ENCODE data around the gene TMEM128.
"Not testable (repeated sequence)": the region's sequence is repeated elsewhere in the genome, so short reads cannot be mapped to it uniquely, and the experiment has no call there.

Gene TMEM128

GRCh38 chr4:4248029-4248884 lies at the start of gene TMEM128:
TMEM128 (minus strand) TSS chr4:4248223; CDS start chr4:4248202, 21 bp downstream.
- peak; percentile 76 to 89 for DNase-seq

- DNase-seq = no peak
These were observed 48.3 kb upstream of the TMEM128 start for GRCh38 chr4:4296283-4296846.

GRCh38 chr4:4293279-4293678 lies 45.3 kb upstream of the TMEM128 start:
- no peak for DNase-seq

- peak; percentile 67 to 80 for DNase-seq
These were observed 42.2 kb upstream of the TMEM128 start, which contains the start of the genes LYAR and ZBTB49 for GRCh38 chr4:4289941-4290850. LYAR (minus strand) TSS chr4:4290154; CDS start chr4:4283742, 6,412 bp downstream. ZBTB49 (plus strand) TSS chr4:4290251; CDS start chr4:4299946, 9,695 bp downstream.

GRCh38 chr4:4289597-4289940 lies 41.5 kb upstream of the TMEM128 start:
- DNase-seq = no peak

GRCh38 chr4:4289055-4289454 lies 41.0 kb upstream of the TMEM128 start:
- DNase-seq = no peak

GRCh38 chr4:4288098-4288497 lies 40.1 kb upstream of the TMEM128 start:
- DNase-seq = no peak

GRCh38 chr4:4284827-4285618 lies 37.0 kb upstream of the TMEM128 start:
- DNase-seq = peak in 1 of 2 experiments; percentile 38

GRCh38 chr4:4281787-4282186 lies 33.8 kb upstream of the TMEM128 start:
- no peak for DNase-seq

- no peak for DNase-seq
These were observed 29.5 kb upstream of the TMEM128 start for GRCh38 chr4:4277531-4277930.

GRCh38 chr4:4274226-4274625 lies 26.2 kb upstream of the TMEM128 start:
- no peak for DNase-seq

- peak in 1 of 2 experiments; percentile 10 for DNase-seq
These were observed 23.9 kb upstream of the TMEM128 start for GRCh38 chr4:4271912-4272311.

- DNase-seq = no peak
These were observed 22.5 kb upstream of the TMEM128 start for GRCh38 chr4:4270529-4270928.

GRCh38 chr4:4269856-4270255 lies 21.8 kb upstream of the TMEM128 start:
- peak; percentile 37 to 62 for DNase-seq

- no peak for DNase-seq
These were observed 21.3 kb upstream of the TMEM128 start for GRCh38 chr4:4269331-4269731.

GRCh38 chr4:4268776-4269175 lies 20.8 kb upstream of the TMEM128 start:
- DNase-seq = no peak

- DNase-seq = no peak
These were observed 20.0 kb upstream of the TMEM128 start for GRCh38 chr4:4267981-4268380.

- peak; percentile 24 to 82 for DNase-seq
These were observed 12.2 kb upstream of the TMEM128 start for GRCh38 chr4:4260185-4260751.

- no peak for DNase-seq
These were observed 11.6 kb upstream of the TMEM128 start for GRCh38 chr4:4259484-4260100.

GRCh38 chr4:4257705-4258104 lies 9.7 kb upstream of the TMEM128 start:
- DNase-seq = not testable (repeated sequence)

GRCh38 chr4:4256799-4257198 lies 8.8 kb upstream of the TMEM128 start:
- no peak for DNase-seq

All from SW 1271 (cell line).